Osteocyte (in vitro differentiated cells): ENCODE data around the gene KTI12. TPM values are rescaled to one million over a fixed set of nuclear protein-coding genes. Genes with fewer than 3 reads are reported as not detected.

Experiments
- DNase-seq: peaks from one replicate; pipeline ENCODE4 v3.0.0; 2021; ENCODE audit warnings: mixed read lengths; ENCODE audit not compliant: unreplicated experiment; ENCODE audit errors: extremely low spot score
- H3K27ac Mint-ChIP-seq: one replicate; pipeline ENCODE4 v1.8.0; 2021; ENCODE audit warnings: mild to moderate bottlenecking, mixed read lengths; ENCODE audit not compliant: unreplicated experiment
- H3K27me3 Mint-ChIP-seq: one replicate; pipeline ENCODE4 v1.8.0; 2021; ENCODE audit warnings: mixed read lengths; ENCODE audit not compliant: unreplicated experiment
- H3K36me3 Mint-ChIP-seq: one replicate; pipeline ENCODE4 v1.8.0; 2021; ENCODE audit warnings: mixed read lengths; ENCODE audit not compliant: unreplicated experiment
- H3K4me1 Mint-ChIP-seq: one replicate; pipeline ENCODE4 v1.8.0; 2021; ENCODE audit warnings: mixed read lengths; ENCODE audit not compliant: unreplicated experiment
- H3K4me3 Mint-ChIP-seq: one replicate; pipeline ENCODE4 v1.8.0; 2021; ENCODE audit warnings: mild to moderate bottlenecking, moderate library complexity, mixed read lengths; ENCODE audit not compliant: unreplicated experiment
- H3K9me3 Mint-ChIP-seq: one replicate; pipeline ENCODE4 v1.8.0; 2021; ENCODE audit warnings: mixed read lengths; ENCODE audit not compliant: unreplicated experiment
- CTCF ChIP-seq: fragments of 200-600 bp; sonication (generic); IDR thresholded peaks from 2 replicates; pipeline ENCODE4 v1.5.0; 2021; ENCODE audit warnings: antibody characterized with exemption, mild to moderate bottlenecking, moderate library complexity
- total RNA-seq: library from RNA; stranded (reverse); gene quantifications from 2 replicates; pipeline ENCODE4 v1.2.1, GENCODE V29; 2021

Gene KTI12
- total RNA-seq, 1 donor from 2014 or later: 9.9 TPM

DNA sequence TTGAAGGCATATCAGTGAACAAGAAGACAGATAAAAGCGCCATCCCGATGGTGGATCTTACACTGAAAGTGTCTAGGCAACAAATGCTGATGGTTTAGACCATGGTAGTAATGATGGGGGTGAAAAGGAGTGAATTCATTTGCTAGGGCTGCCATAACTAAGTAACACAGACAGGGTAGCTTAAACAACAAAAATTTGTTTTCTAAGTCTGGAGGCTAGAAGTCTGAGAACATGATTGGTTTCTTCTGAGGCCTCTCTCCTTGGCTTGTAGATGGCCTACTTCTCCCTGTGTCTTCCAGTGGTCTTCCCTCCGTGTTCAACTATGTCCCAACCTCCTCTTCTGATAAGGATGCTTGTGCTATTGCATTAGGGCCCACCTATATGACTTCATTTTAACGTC lies 29.7 kb downstream of the KTI12 start:
- Mint-ChIP-seq H3K9me3 (no peaks in the 10 kb centered on the region), H3K27ac (no peak overlapping the region), H3K4me3 (no peak overlapping the region), H3K36me3 (no peaks in the 10 kb centered on the region), H3K4me1 (peaks cover 31% of the 10 kb centered on the region), H3K27me3 (no peaks in the 10 kb centered on the region)
- no peak for DNase-seq
- no peak for TF ChIP-seq CTCF

DNA sequence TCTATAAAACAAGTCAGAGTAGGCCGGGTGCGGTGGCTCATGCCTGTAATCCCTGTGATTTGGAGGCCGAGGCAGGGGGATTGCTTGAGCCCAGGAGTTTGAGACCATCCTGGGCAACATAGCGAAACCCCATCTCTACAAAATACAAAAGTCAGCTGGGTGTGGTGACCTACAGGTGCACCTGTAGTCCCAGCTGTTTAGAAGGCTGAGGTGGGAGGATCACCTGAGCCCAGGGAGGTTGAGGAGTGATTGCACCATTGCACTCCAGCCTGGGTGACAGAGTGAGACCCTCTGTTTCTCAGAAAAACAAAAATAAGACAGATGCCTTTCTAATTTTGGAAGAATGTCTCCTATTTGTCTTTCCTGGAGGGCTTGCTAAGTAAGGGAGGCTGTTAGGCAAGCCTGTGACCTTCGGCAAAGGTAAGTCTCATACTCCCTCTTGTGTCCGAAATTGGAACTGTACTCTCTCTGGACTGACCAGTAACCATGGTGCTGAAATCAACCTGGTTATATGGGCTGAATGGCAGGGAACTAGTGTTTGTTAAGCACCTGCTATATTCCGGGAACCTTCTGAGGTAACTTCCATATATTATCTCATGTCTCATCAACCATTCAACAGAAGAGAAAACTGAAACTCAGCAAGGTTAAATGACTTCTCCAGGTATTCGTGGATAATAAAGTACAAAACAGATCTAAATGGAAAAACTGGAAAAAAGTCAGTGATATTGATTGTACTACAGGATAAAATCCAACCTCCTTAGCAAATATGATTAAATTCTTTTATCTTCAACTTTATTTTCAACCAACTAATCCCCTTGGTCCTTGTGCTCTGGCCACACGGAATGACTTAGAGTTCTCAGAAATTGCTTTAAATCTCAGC lies 31.3 kb downstream of the KTI12 start:
- no peak overlapping the region for H3K27ac Mint-ChIP-seq
- H3K27me3 Mint-ChIP-seq: no peaks in the 10 kb centered on the region
- H3K4me3 Mint-ChIP-seq: no peak overlapping the region
- DNase-seq: peak; percentile 86
- H3K36me3 Mint-ChIP-seq: no peaks in the 10 kb centered on the region
- peaks cover 23% of the 10 kb centered on the region for H3K4me1 Mint-ChIP-seq
- peak; percentile 94 for TF ChIP-seq CTCF
- H3K9me3 Mint-ChIP-seq: no peaks in the 10 kb centered on the region

GRCh38 chr1:51998701-51999100 lies 34.9 kb downstream of the KTI12 start:
- H3K36me3 Mint-ChIP-seq: no peaks in the 10 kb centered on the region
- H3K27ac Mint-ChIP-seq: no peak overlapping the region
- DNase-seq: no peak
- H3K4me1 Mint-ChIP-seq: peaks cover 4% of the 10 kb centered on the region
- no peaks in the 10 kb centered on the region for H3K27me3 Mint-ChIP-seq
- H3K9me3 Mint-ChIP-seq: no peaks in the 10 kb centered on the region
- H3K4me3 Mint-ChIP-seq: no peak overlapping the region
- TF ChIP-seq CTCF: no peak

DNA sequence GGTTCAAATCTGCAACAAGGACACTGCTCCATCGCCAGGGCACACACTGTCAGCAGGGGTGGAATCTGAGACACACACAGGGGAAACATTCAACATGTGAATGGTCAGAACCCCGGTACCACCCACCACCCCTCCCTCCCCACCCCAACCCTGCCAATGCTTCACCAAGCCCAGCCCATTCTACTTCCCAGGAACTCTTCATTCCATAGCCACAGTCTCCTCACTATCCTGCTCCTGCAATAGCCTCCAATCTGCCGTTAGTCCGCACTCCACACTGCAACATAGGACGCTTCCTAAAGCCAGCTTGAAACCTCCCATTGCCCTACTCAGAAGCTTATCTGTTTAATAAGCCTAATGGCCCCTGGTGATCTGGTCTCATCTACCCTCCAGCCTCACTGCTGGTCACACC lies 35.6 kb downstream of the KTI12 start:
- Mint-ChIP-seq H3K27ac (no peak overlapping the region), H3K27me3 (no peaks in the 10 kb centered on the region), H3K4me3 (no peak overlapping the region), H3K9me3 (no peaks in the 10 kb centered on the region), H3K4me1 (peaks cover 4% of the 10 kb centered on the region), H3K36me3 (no peaks in the 10 kb centered on the region)
- DNase-seq: no peak
- TF ChIP-seq CTCF: no peak

GRCh38 chr1:51990478-51990965 lies 43.1 kb downstream of the KTI12 start, which contains the start of gene RAB3B:
Gene RAB3B, minus strand, starts transcription at chr1:51990700. Its CDS starts 13,583 bp downstream, at chr1:51977117.
- Mint-ChIP-seq H3K9me3 (no peaks in the 10 kb centered on the region), H3K27me3 (peaks cover 9% of the 10 kb centered on the region), H3K4me1 (peaks cover 12% of the 10 kb centered on the region), H3K4me3 (peak within 1 kb of the TSS; percentile 75), H3K27ac (peak within 1 kb of the TSS; percentile 28), H3K36me3 (no peaks in the 10 kb centered on the region)
- TF ChIP-seq CTCF: no peak
- peak; percentile 92 for DNase-seq
